Erythroblast (primary cell): ENCODE data around the gene GTF2E1.

ENCODE experiments used
- DNase-seq, 2 experiments: peaks; one replicate each; lab custom pipeline; 2025; lab: John Stamatoyannopoulos, UW
- GATA1 ChIP-seq: IDR thresholded peaks from 2 replicates; pipeline ENCODE4 v1.6.1; 2011; ENCODE audit warnings: low read depth, mild to moderate bottlenecking, control low read depth, low read length, moderate library complexity
- POLR2A ChIP-seq: IDR thresholded peaks from 2 replicates; pipeline ENCODE4 v1.6.1; 2011; ENCODE audit warnings: mild to moderate bottlenecking, low read length

Gene GTF2E1

GRCh38 chr3:120800625-120801024 lies 58.1 kb downstream of the GTF2E1 start:
- TF ChIP-seq POLR2A (no peak), GATA1 (no peak)
- no peak for DNase-seq

- TF ChIP-seq POLR2A (no peak), GATA1 (no peak)
Observed at GRCh38 chr3:120801484-120801883, 58.9 kb downstream of the GTF2E1 start.

GRCh38 chr3:120802916-120803315 lies 60.4 kb downstream of the GTF2E1 start:
- TF ChIP-seq POLR2A (no peak), GATA1 (no peak)
- no peak for DNase-seq

More at GRCh38 chr3:120801484-120801883, 58.9 kb downstream of the GTF2E1 start:
- DNase-seq, result no peak

GRCh38 chr3:120816728-120817127 lies 74.2 kb downstream of the GTF2E1 start:
- TF ChIP-seq GATA1 (no peak), POLR2A (no peak)
- DNase-seq, result no peak

GRCh38 chr3:120820748-120821147 lies 78.2 kb downstream of the GTF2E1 start:
- TF ChIP-seq GATA1 (no peak), POLR2A (no peak)
- no peak for DNase-seq

- TF ChIP-seq POLR2A, result no peak
- no peak for TF ChIP-seq GATA1
- no peak for DNase-seq
Observed at GRCh38 chr3:120821426-120821825, 78.9 kb downstream of the GTF2E1 start.

GRCh38 chr3:120823156-120823555 lies 80.6 kb downstream of the GTF2E1 start:
- TF ChIP-seq POLR2A (no peak), GATA1 (no peak)
- no peak for DNase-seq

GRCh38 chr3:120824613-120825012 lies 82.1 kb downstream of the GTF2E1 start:
- no peak for DNase-seq
- TF ChIP-seq POLR2A, result no peak
- no peak for TF ChIP-seq GATA1

GRCh38 chr3:120828796-120829195 lies 86.3 kb downstream of the GTF2E1 start:
- no peak for DNase-seq
- no peak for TF ChIP-seq POLR2A
- no peak for TF ChIP-seq GATA1

GRCh38 chr3:120831066-120831465 lies 88.5 kb downstream of the GTF2E1 start:
- no peak for TF ChIP-seq POLR2A
- no peak for TF ChIP-seq GATA1
- no peak for DNase-seq
